Uterus (tissue), 2 donors: ENCODE data around the gene CNNM3.

ENCODE experiments used
- POLR2A ChIP-seq, 2 donors: fragments of 450-650 bp; IDR thresholded peaks; one replicate each; pipeline ENCODE4 v1.6.1; 2016; ENCODE audit warnings: antibody characterized with exemption in 2 of 2, mild to moderate bottlenecking in 1 of 2, moderate library complexity in 1 of 2
- TF ChIP-seq, protein P1 (sequence below), 4 experiments: fragments of 200-600 bp in 2 of 4; fragments of 450-650 bp in 2 of 4; sonication (generic) in 2 of 4; IDR thresholded peaks; one replicate each; pipeline ENCODE4 v1.5.1; 2016 to 2019; ENCODE audit warnings: antibody characterized with exemption in 4 of 4, mild to moderate bottlenecking in 2 of 4, moderate library complexity in 1 of 4

DNA sequence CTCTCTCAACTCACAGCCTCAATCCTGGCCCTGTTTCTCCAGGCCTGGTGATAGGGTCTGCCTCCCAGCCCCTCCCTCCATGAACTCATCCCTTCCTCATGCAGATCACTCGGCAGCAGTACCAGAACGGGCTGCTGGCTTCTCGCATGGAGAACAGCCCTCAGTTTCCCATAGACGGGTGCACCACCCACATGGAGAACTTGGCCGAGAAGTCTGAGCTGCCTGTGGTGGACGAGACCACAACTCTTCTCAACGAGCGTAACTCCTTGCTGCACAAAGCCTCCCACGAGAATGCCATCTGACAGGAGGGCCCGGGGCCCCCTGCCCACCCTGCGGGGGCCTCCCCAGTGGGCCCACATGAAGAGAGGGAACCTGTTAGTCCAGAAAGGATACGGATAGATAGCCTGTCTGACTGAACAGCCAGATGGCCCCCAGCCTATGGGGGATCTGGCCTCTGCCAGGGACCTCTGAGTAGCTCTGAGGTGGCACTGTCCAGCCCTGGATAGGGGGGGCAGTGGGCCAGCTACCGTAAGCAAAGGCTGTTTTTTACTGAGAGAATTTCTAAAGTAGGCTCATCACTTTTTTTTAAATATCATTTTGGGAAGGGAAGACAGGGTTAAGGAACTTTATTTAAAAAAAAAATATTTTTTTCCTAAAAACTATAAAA is 6.7 kb upstream of the CNNM3 start:
- TF ChIP-seq, protein P1, sequence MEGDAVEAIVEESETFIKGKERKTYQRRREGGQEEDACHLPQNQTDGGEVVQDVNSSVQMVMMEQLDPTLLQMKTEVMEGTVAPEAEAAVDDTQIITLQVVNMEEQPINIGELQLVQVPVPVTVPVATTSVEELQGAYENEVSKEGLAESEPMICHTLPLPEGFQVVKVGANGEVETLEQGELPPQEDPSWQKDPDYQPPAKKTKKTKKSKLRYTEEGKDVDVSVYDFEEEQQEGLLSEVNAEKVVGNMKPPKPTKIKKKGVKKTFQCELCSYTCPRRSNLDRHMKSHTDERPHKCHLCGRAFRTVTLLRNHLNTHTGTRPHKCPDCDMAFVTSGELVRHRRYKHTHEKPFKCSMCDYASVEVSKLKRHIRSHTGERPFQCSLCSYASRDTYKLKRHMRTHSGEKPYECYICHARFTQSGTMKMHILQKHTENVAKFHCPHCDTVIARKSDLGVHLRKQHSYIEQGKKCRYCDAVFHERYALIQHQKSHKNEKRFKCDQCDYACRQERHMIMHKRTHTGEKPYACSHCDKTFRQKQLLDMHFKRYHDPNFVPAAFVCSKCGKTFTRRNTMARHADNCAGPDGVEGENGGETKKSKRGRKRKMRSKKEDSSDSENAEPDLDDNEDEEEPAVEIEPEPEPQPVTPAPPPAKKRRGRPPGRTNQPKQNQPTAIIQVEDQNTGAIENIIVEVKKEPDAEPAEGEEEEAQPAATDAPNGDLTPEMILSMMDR (IDR thresholded peaks at IDR 0.05) = no peak
- TF ChIP-seq POLR2A (IDR thresholded peaks at IDR 0.05) = no peak
